ENCODE measurements around the gene FAM72D.
"Not testable (repeated sequence)": the region's sequence is repeated elsewhere in the genome, so short reads cannot be mapped to it uniquely, and the experiment has no call there.

Gene FAM72D

GRCh38 chr1:145082483-145083255 is 13.1 kb upstream of the FAM72D start:
- not testable (repeated sequence) for DNase-seq (ENCODE audit: low spot score); FAIRE-seq

GRCh38 chr1:145093517-145094149 is 2.1 kb upstream of the FAM72D start:
- not testable (repeated sequence) for DNase-seq (ENCODE audit: low spot score); FAIRE-seq

- FAIRE-seq; DNase-seq (ENCODE audit: low spot score): not testable (repeated sequence)
These were observed 1.0 kb upstream of the FAM72D start for GRCh38 chr1:145094655-145095211.

- not testable (repeated sequence) for DNase-seq (ENCODE audit: low spot score); FAIRE-seq
These were observed 6.0 kb downstream of the FAM72D start for GRCh38 chr1:145101725-145102124.

GRCh38 chr1:145103294-145103693 is 7.5 kb downstream of the FAM72D start:
- DNase-seq (ENCODE audit: low spot score); FAIRE-seq: not testable (repeated sequence)

- DNase-seq (ENCODE audit: low spot score); FAIRE-seq: not testable (repeated sequence)
These were observed 15.9 kb downstream of the FAM72D start for GRCh38 chr1:145111674-145112073.

- DNase-seq (ENCODE audit: low spot score); FAIRE-seq: not testable (repeated sequence)
These were observed 16.9 kb downstream of the FAM72D start for GRCh38 chr1:145112703-145113102.

GRCh38 chr1:145114560-145115057 is 18.8 kb downstream of the FAM72D start:
- not testable (repeated sequence) for FAIRE-seq; DNase-seq (ENCODE audit: low spot score)

- not testable (repeated sequence) for DNase-seq (ENCODE audit: low spot score)
- FAIRE-seq: peak; percentile 94
These were observed 20.1 kb downstream of the FAM72D start for GRCh38 chr1:145115587-145116493.

GRCh38 chr1:145119842-145120241 is 24.1 kb downstream of the FAM72D start:
- DNase-seq (ENCODE audit: low spot score): not testable (repeated sequence)
- FAIRE-seq: peak; percentile 83

- FAIRE-seq: peak; percentile 98
- DNase-seq (ENCODE audit: low spot score): not testable (repeated sequence)
These were observed 26.7 kb downstream of the FAM72D start for GRCh38 chr1:145122344-145123061.

GRCh38 chr1:145123062-145123395 is 27.3 kb downstream of the FAM72D start:
- DNase-seq (ENCODE audit: low spot score); FAIRE-seq: not testable (repeated sequence)

- not testable (repeated sequence) for FAIRE-seq; DNase-seq (ENCODE audit: low spot score)
These were observed 28.3 kb downstream of the FAM72D start for GRCh38 chr1:145123992-145124641.

- DNase-seq (ENCODE audit: low spot score); FAIRE-seq: not testable (repeated sequence)
These were observed 29.3 kb downstream of the FAM72D start for GRCh38 chr1:145125112-145125511.

- FAIRE-seq; DNase-seq (ENCODE audit: low spot score): not testable (repeated sequence)
These were observed 31.4 kb downstream of the FAM72D start for GRCh38 chr1:145127144-145127543.

- DNase-seq (ENCODE audit: low spot score); FAIRE-seq: not testable (repeated sequence)
These were observed 33.1 kb downstream of the FAM72D start for GRCh38 chr1:145128697-145129469.

GRCh38 chr1:145134476-145134875 is 38.7 kb downstream of the FAM72D start:
- DNase-seq (ENCODE audit: low spot score); FAIRE-seq: not testable (repeated sequence)

- not testable (repeated sequence) for DNase-seq (ENCODE audit: low spot score); FAIRE-seq
These were observed 44.8 kb downstream of the FAM72D start for GRCh38 chr1:145140549-145140948.
